Neural cell (in vitro differentiated cells): ENCODE results near the gene INPP5A. TPM values are rescaled to one million over a fixed set of nuclear protein-coding genes. Genes with fewer than 3 reads are reported as not detected.
"Not testable (repeated sequence)": the region's sequence is repeated elsewhere in the genome, so short reads cannot be mapped to it uniquely, and the experiment has no call there.

Experiments
- H2AFZ ChIP-seq: fragments of 200-600, 300-800 bp; sonication (generic), shearing (Covaris generic); 2 replicates; pipeline ENCODE4 v1.6.0; 2014; ENCODE audit warnings: low read depth, mild to moderate bottlenecking, antibody characterized with exemption, low read length, moderate library complexity
- H3F3A ChIP-seq: fragments of 200-600 bp; shearing (Covaris generic); 2 replicates; pipeline ENCODE4 v1.6.1; 2016; ENCODE audit warnings: mild to moderate bottlenecking, moderate library complexity, mixed read lengths, antibody characterized with exemption, low read length; ENCODE audit not compliant: insufficient read depth, poor library complexity, severe bottlenecking
- H3K27ac ChIP-seq: fragments of 200-600, 300-800 bp; sonication (generic), shearing (Covaris generic); 2 replicates; pipeline ENCODE4 v1.5.1; 2014; ENCODE audit warnings: mild to moderate bottlenecking, low read length, moderate library complexity
- H3K27me3 ChIP-seq: fragments of 300-800, 200-600 bp; sonication (generic), shearing (Covaris generic); 2 replicates; pipeline ENCODE4 v1.6.0; 2014; ENCODE audit warnings: mild to moderate bottlenecking, low read depth, low read length, moderate library complexity; ENCODE audit not compliant: insufficient read depth
- H3K36me3 ChIP-seq: fragments of 300-800, 200-600 bp; sonication (generic), shearing (Covaris generic); 2 replicates; pipeline ENCODE4 v1.5.1; 2014; ENCODE audit warnings: mild to moderate bottlenecking, antibody characterized with exemption, low read length, moderate library complexity; ENCODE audit not compliant: insufficient read depth
- H3K4me2 ChIP-seq: fragments of 300-800, 200-600 bp; sonication (generic), shearing (Covaris generic); 2 replicates; pipeline ENCODE4 v1.6.0; 2014; ENCODE audit warnings: mild to moderate bottlenecking, low read length
- H3K4me3 ChIP-seq: fragments of 300-800, 200-600 bp; sonication (generic), shearing (Covaris generic); 2 replicates; pipeline ENCODE4 v1.5.1; 2014; ENCODE audit warnings: mild to moderate bottlenecking, low read length, moderate library complexity
- H3K79me2 ChIP-seq: fragments of 200-600 bp; shearing (Covaris generic); replicated peaks from 2 replicates; pipeline ENCODE4 v1.6.0; 2014; ENCODE audit warnings: mild to moderate bottlenecking, low read length, moderate library complexity; ENCODE audit not compliant: insufficient read depth
- H3K9ac ChIP-seq: fragments of 300-800, 200-600 bp; sonication (generic), shearing (Covaris generic); 2 replicates; pipeline ENCODE4 v1.6.1; 2016; ENCODE audit warnings: mild to moderate bottlenecking, low read length, mixed read lengths
- H3K9me2 ChIP-seq: fragments of 200-600 bp; shearing (Covaris generic); 2 replicates; pipeline ENCODE4 v1.6.1; 2016; ENCODE audit warnings: mild to moderate bottlenecking, low read length, mixed read lengths; ENCODE audit not compliant: insufficient read depth
- H3K9me3 ChIP-seq: fragments of 200-600, 300-800 bp; sonication (generic), shearing (Covaris generic); 2 replicates; pipeline ENCODE4 v1.6.1; 2016; ENCODE audit warnings: mild to moderate bottlenecking, mixed run types, low read length, moderate library complexity, mixed read lengths
- H4K20me1 ChIP-seq: fragments of 200-600 bp; shearing (Covaris generic); 2 replicates; pipeline ENCODE4 v1.6.1; 2016; ENCODE audit warnings: mild to moderate bottlenecking, mixed run types; ENCODE audit not compliant: insufficient read depth
- EP300 ChIP-seq: fragments of 450-650 bp; conservative IDR thresholded peaks from 2 replicates; pipeline ENCODE4 v1.6.1; 2014; ENCODE audit warnings: antibody characterized with exemption, mild to moderate bottlenecking, moderate library complexity; ENCODE audit not compliant: poor library complexity, severe bottlenecking
- EZH2 ChIP-seq: fragments of 200-600, 300-800 bp; shearing (Covaris generic), sonication (generic); IDR thresholded peaks from 2 replicates; pipeline ENCODE4 v1.6.1; 2014; ENCODE audit warnings: antibody characterized with exemption, low read length, borderline replicate concordance, mild to moderate bottlenecking; ENCODE audit not compliant: insufficient read depth, poor library complexity, severe bottlenecking
- MXI1 ChIP-seq: fragments of 450-650 bp; conservative IDR thresholded peaks from 2 replicates; pipeline ENCODE4 v1.6.1; 2014; ENCODE audit warnings: antibody characterized with exemption, mild to moderate bottlenecking; ENCODE audit not compliant: poor library complexity, severe bottlenecking
- RAD21 ChIP-seq: fragments of 450-650 bp; conservative IDR thresholded peaks from 2 replicates; pipeline ENCODE4 v1.6.1; 2014; ENCODE audit warnings: antibody characterized with exemption, mild to moderate bottlenecking, moderate library complexity
- polyA plus RNA-seq: library from polyadenylated mRNA; depleted of rRNA; stranded (reverse); fragments of >200 nt; gene quantifications from 2 replicates; pipeline ENCODE4 v1.2.3, GENCODE V29; 2014
- TF ChIP-seq, protein P1 (sequence below): fragments of 450-650 bp; IDR thresholded peaks from 2 replicates; pipeline ENCODE4 v1.5.1; 2014; ENCODE audit warnings: antibody characterized with exemption, mild to moderate bottlenecking, moderate library complexity; ENCODE audit not compliant: poor library complexity, severe bottlenecking
- TF ChIP-seq, protein P2 (sequence below): IDR thresholded peaks from 2 replicates; pipeline ENCODE4 v1.6.1; 2012; ENCODE audit warnings: borderline replicate concordance

The INPP5A gene
- polyA plus RNA-seq, 1 donor from 2014 or later = 48.8 TPM

DNA sequence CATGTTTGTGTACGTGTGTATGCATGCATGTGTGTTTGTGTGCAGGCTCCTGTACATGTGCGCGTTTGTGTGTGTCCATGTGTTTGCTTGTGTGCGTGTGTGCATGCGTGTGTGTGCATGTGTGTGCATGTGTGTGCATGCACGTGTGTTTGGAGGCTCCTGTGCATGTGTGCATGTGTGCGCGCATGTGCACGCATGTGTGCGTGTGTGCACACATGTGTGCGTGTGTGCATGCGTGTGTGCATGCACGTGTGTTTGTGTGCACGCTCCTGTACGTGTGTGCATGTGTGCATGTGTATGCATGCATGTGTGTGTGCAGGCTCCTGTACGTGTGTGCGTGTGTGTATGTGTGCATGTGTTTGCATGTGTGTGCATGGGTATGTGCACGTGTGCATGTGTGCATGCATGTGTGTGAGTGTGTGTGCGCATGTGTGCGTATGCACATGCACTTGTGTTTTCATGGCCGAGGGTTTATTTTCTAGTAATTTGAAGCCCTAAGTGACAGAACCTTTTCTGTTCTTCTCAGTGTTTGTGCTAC is 59.2 kb downstream of the INPP5A start:
- no peaks in the 10 kb centered on the region for H3K27me3 ChIP-seq
- no peaks in the 10 kb centered on the region for H4K20me1 ChIP-seq
- no peaks in the 10 kb centered on the region for H3K36me3 ChIP-seq
- no peak overlapping the region for H3K4me2 ChIP-seq
- no peak overlapping the region for H3K27ac ChIP-seq
- H3K4me3 ChIP-seq = no peak overlapping the region
- no peaks in the 10 kb centered on the region for H3K9me3 ChIP-seq
- no peaks in the 10 kb centered on the region for H3F3A ChIP-seq
- H3K9ac ChIP-seq = no peak overlapping the region
- no peak overlapping the region for H2AFZ ChIP-seq
- H3K9me2 ChIP-seq = no peaks in the 10 kb centered on the region
- H3K79me2 ChIP-seq = no peaks in the 10 kb centered on the region
- TF ChIP-seq RAD21 = no peak

DNA sequence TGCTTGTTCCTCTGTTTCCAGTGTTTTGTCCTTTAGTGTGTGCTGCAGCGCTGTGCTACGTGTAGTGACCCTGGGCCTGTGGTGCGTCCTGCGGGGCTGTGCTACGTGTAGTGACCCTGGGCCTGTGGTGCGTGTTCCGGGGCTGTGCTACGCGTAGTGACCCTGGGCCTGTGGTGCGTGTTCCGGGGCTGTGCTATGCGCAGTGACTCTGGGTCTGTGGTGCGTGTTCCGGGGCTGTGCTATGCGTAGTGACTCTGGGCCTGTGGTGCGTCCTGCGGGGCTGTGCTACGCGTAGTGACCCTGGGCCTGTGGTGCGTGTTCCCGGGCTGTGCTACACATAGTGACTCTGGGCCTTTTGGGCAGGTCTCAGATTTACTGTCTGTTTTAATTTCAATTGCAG is 60.1 kb downstream of the INPP5A start:
- Histone ChIP-seq H3K79me2 (no peaks in the 10 kb centered on the region), H3K27me3 (no peaks in the 10 kb centered on the region), H3K4me2 (no peak overlapping the region), H3K9me3 (no peaks in the 10 kb centered on the region), H2AFZ (no peak overlapping the region), H3K9me2 (no peaks in the 10 kb centered on the region), H3K9ac (no peak overlapping the region), H3F3A (no peaks in the 10 kb centered on the region), H3K4me3 (no peak overlapping the region), H3K27ac (no peak overlapping the region), H4K20me1 (no peaks in the 10 kb centered on the region), H3K36me3 (no peaks in the 10 kb centered on the region)
- TF ChIP-seq, protein P1, sequence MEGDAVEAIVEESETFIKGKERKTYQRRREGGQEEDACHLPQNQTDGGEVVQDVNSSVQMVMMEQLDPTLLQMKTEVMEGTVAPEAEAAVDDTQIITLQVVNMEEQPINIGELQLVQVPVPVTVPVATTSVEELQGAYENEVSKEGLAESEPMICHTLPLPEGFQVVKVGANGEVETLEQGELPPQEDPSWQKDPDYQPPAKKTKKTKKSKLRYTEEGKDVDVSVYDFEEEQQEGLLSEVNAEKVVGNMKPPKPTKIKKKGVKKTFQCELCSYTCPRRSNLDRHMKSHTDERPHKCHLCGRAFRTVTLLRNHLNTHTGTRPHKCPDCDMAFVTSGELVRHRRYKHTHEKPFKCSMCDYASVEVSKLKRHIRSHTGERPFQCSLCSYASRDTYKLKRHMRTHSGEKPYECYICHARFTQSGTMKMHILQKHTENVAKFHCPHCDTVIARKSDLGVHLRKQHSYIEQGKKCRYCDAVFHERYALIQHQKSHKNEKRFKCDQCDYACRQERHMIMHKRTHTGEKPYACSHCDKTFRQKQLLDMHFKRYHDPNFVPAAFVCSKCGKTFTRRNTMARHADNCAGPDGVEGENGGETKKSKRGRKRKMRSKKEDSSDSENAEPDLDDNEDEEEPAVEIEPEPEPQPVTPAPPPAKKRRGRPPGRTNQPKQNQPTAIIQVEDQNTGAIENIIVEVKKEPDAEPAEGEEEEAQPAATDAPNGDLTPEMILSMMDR = no peak

DNA sequence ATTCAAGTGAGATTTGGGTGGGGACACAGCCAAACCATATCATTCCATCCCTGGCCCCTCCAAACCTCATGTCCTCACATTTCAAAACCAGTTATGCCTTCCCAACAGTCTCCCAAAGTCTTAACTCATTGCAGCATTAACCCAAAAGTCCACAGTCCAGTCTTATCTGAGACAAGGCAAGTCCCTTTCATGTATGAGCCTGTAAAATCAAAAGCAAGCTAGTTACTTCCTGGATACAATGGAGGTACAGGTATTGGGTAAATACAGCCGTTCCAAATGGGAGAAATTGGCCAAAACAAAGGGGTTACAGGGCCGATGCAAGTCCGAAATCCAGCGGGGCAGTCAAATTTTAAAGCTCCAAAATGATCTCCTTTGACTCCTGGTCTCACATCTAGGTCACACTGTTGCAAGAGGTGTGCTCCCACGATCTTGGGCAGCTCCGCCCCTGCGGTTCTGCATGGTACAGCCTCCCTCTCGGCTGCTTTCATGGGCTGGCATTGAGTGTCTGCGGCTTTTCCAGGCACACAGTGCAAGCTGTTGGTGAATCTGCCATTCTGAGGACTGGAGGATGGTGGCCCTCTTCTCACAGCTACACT is 61.5 kb downstream of the INPP5A start:
- H3K27ac ChIP-seq, H3K4me3 ChIP-seq, H3K79me2 ChIP-seq, H3K36me3 ChIP-seq, H4K20me1 ChIP-seq, H3K4me2 ChIP-seq, H2AFZ ChIP-seq, H3K9ac ChIP-seq, H3F3A ChIP-seq, H3K9me3 ChIP-seq, H3K9me2 ChIP-seq, H3K27me3 ChIP-seq: not testable (repeated sequence)

DNA sequence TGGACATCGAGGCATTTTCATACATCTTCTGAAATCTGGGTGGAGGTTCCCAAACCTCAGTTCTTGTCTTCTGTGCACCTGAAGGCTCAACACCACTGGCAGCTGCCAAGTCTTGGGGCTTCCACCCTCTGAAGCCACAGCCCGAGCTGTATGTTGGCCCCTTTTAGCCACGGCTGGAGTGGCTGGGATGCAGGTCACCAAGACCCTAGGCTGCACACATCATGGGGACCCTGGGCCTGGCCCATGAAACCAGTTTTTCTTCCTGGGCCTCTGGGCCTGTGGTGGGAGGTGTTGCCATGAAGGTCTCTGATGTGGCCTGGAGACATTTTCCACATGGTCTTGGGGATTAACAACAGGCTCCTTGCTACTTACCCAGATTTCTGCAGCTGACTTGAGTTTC is 62.1 kb downstream of the INPP5A start:
- no peak for TF ChIP-seq EZH2
- no peak for TF ChIP-seq EP300
- TF ChIP-seq MXI1 = no peak
- TF ChIP-seq, protein P1 = no peak
- TF ChIP-seq, protein P2, sequence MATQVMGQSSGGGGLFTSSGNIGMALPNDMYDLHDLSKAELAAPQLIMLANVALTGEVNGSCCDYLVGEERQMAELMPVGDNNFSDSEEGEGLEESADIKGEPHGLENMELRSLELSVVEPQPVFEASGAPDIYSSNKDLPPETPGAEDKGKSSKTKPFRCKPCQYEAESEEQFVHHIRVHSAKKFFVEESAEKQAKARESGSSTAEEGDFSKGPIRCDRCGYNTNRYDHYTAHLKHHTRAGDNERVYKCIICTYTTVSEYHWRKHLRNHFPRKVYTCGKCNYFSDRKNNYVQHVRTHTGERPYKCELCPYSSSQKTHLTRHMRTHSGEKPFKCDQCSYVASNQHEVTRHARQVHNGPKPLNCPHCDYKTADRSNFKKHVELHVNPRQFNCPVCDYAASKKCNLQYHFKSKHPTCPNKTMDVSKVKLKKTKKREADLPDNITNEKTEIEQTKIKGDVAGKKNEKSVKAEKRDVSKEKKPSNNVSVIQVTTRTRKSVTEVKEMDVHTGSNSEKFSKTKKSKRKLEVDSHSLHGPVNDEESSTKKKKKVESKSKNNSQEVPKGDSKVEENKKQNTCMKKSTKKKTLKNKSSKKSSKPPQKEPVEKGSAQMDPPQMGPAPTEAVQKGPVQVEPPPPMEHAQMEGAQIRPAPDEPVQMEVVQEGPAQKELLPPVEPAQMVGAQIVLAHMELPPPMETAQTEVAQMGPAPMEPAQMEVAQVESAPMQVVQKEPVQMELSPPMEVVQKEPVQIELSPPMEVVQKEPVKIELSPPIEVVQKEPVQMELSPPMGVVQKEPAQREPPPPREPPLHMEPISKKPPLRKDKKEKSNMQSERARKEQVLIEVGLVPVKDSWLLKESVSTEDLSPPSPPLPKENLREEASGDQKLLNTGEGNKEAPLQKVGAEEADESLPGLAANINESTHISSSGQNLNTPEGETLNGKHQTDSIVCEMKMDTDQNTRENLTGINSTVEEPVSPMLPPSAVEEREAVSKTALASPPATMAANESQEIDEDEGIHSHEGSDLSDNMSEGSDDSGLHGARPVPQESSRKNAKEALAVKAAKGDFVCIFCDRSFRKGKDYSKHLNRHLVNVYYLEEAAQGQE = no peak
- TF ChIP-seq RAD21 = no peak
- no peak overlapping the region for H3K9ac ChIP-seq
- H3K27ac ChIP-seq = no peak overlapping the region
- H3K27me3 ChIP-seq = no peaks in the 10 kb centered on the region
- H3K79me2 ChIP-seq = no peaks in the 10 kb centered on the region
- no peak overlapping the region for H2AFZ ChIP-seq
- no peaks in the 10 kb centered on the region for H3K9me2 ChIP-seq
- H3F3A ChIP-seq = no peaks in the 10 kb centered on the region
- H3K9me3 ChIP-seq = peaks cover 6% of the 10 kb centered on the region
- no peaks in the 10 kb centered on the region for H3K36me3 ChIP-seq
- H4K20me1 ChIP-seq = no peaks in the 10 kb centered on the region
- no peak overlapping the region for H3K4me3 ChIP-seq
- H3K4me2 ChIP-seq = no peak overlapping the region
